AG04449 (cell line): Measurements from ENCODE around the gene PSMA5.
"Not testable (repeated sequence)": the region's sequence is repeated elsewhere in the genome, so short reads cannot be mapped to it uniquely, and the experiment has no call there.

Source experiments
- CTCF ChIA-PET: fragments of 350-600 bp; formaldehyde crosslinking; extraction: SDS; loops from one replicate; lab custom pipeline; 2021; ENCODE audit warnings: antibody characterized with exemption; lab: Yijun Ruan, JAX
- POLR2A ChIA-PET: fragments of 400-600, 350-600 bp; formaldehyde crosslinking; extraction: SDS; loops from one replicate; lab custom pipeline; 2020; ENCODE audit warnings: antibody characterized with exemption, inconsistent platforms; lab: Yijun Ruan, JAX
- DNase-seq: peaks from one replicate; pipeline ENCODE4 v3.0.0-alpha.2; 2010; ENCODE audit warnings: low read depth, low spot score
- H3K4me3 ChIP-seq: 2 replicates; pipeline ENCODE4 v1.5.1; 2011; ENCODE audit warnings: low read depth, mild to moderate bottlenecking, control low read depth, low read length
- CTCF ChIP-seq: IDR thresholded peaks from one replicate; pipeline ENCODE4 v1.5.1; 2011; ENCODE audit warnings: mild to moderate bottlenecking, moderate library complexity, low read length, control low read depth, inconsistent platforms; ENCODE audit not compliant: insufficient read depth; ENCODE audit errors: missing control alignments

The PSMA5 gene

GRCh38 chr1:109454497-109455133 is 28.4 kb upstream of the PSMA5 start:
- no peak for TF ChIP-seq CTCF
- CTCF ChIA-PET, result interaction anchor here (1.7 kb wide), 1 partner anchor 342 kb away, joined by 3 read pairs; a partner anchor contains a TSS
- POLR2A ChIA-PET, result no interaction called here

GRCh38 chr1:109447524-109447923 is 21.3 kb upstream of the PSMA5 start:
- CTCF ChIA-PET, result interaction anchor here (0.9 to 1.0 kb wide), 2 partner anchors 10 to 43 kb away, joined by 3 to 7 read pairs; no protein-coding TSS in a partner anchor
- TF ChIP-seq CTCF, result no peak
- POLR2A ChIA-PET, result no interaction called here
- H3K4me3 ChIP-seq, result no peak overlapping the region
- DNase-seq, result no peak

More at GRCh38 chr1:109454497-109455133, 28.4 kb upstream of the PSMA5 start:
- no peak overlapping the region for H3K4me3 ChIP-seq
- no peak for DNase-seq

- peak; percentile 83 for DNase-seq
- H3K4me3 ChIP-seq, result not testable (repeated sequence)
- POLR2A ChIA-PET, result interaction anchor here (0.9 kb wide), 1 partner anchor 84 kb away, joined by 4 read pairs; no protein-coding TSS in a partner anchor
- CTCF ChIA-PET, result interaction anchor here (0.7 kb wide), 1 partner anchor 87 kb away, joined by 3 read pairs; no protein-coding TSS in a partner anchor
Observed at GRCh38 chr1:109445949-109446695, 19.9 kb upstream of the PSMA5 start.

- DNase-seq, result no peak
- no peak for TF ChIP-seq CTCF
- POLR2A ChIA-PET, result no interaction called here
- CTCF ChIA-PET, result interaction anchor here (1.0 kb wide), 2 partner anchors 9 to 46 kb away, joined by 3 read pairs; no protein-coding TSS in a partner anchor
- H3K4me3 ChIP-seq, result no peak overlapping the region
Observed at GRCh38 chr1:109444346-109444745, 18.1 kb upstream of the PSMA5 start.

DNA sequence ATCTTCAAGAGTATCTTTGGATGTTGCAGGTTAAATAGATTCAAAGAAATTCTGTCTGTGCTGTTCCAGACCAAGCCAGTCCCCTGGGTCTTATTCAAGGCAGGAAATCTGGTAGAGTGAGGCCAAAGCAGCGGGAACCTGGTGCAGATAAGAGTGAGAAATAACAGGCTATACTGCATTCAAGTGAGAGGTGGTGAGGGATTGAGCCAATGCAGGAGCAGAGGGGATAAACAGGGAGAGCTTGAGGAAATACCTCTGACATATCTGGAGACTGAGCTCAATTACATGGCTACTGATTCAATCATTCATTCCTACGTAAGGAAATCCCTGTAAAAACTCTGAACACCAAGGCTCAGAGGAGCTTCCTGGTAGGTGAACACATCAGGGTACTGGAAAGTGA is 17.2 kb upstream of the PSMA5 start:
- no peak for TF ChIP-seq CTCF
- ChIA-PET POLR2A (no interaction called here), CTCF (interaction anchor here (1.0 kb wide), 1 partner anchor 47 kb away, joined by 3 read pairs; no protein-coding TSS in a partner anchor)
- H3K4me3 ChIP-seq, result no peak overlapping the region
- DNase-seq, result no peak

DNA sequence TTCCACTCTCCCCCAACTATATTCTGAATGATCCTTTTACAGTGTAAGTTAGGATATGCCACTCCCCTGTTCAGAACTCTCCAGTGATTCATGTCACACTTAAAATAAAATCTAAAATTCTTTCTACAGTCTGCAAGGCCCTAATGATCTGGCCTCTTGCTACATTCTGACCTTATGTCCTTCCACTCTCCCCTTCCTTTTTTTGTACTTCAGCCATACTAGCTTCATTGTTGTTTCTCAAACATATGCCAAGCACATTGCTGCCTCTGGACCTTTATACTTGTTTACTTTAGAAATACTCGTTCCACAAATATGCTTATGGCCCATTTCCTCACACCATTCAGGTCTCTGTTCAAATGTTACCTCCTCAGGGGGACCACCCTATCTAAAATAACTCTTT is 14.8 kb upstream of the PSMA5 start:
- DNase-seq, result peak; percentile 19
- CTCF ChIA-PET, result interaction anchor here (1.1 to 1.4 kb wide), 2 partner anchors 48 to 92 kb away, joined by 4 read pairs; no protein-coding TSS in a partner anchor
- no peak for TF ChIP-seq CTCF
- POLR2A ChIA-PET, result no interaction called here
- H3K4me3 ChIP-seq, result no peak overlapping the region
